A549 (cell line): Measurements from ENCODE around the gene CACNA1E. TPM values are rescaled to one million over a fixed set of nuclear protein-coding genes. Genes with fewer than 3 reads are reported as not detected.
A peak's percentile ranks its signal among the peaks of the same experiment; 100 is the strongest.

Experiments used
- ATAC-seq, 2 experiments: fragments of 200-7000 bp in 1 of 2; fragments of >200 bp in 1 of 2; cut with Nextera tagmentation in 1 of 2; cut with Tn5 transposase in 1 of 2; 3 replicates each; pipeline versions ENCODE4 v1.8.0 to v1.9.1; 2018 to 2020; ENCODE audit warnings: mild to moderate bottlenecking in 1 of 2, moderate library complexity in 1 of 2
- CTCF ChIA-PET: fragments of 300-600 bp; sonication (Branson Sonifier 250); formaldehyde crosslinking; extraction: SDS; loops from one replicate; lab custom pipeline; 2021; ENCODE audit warnings: antibody characterized with exemption, inconsistent platforms; lab: Yijun Ruan, JAX
- POLR2A ChIA-PET: fragments of 350-600 bp; formaldehyde crosslinking; extraction: SDS; loops from one replicate; lab custom pipeline; 2021; ENCODE audit warnings: antibody characterized with exemption, inconsistent platforms; lab: Yijun Ruan, JAX
- DNase-seq, 2 experiments: peaks; one replicate each; pipeline versions ENCODE4 v3.0.0 to v3.0.0-alpha.2; 2011 to 2016; ENCODE audit warnings: low read depth in 1 of 2, low spot score in 1 of 2
- FAIRE-seq: peaks from 2 replicates; lab custom pipeline; 2011; peaks lifted over from hg19 to GRCh38; lab: Jason Lieb, UNC
- H3K27ac ChIP-seq, 2 experiments: fragments of >200 bp; sonication (Bioruptor Twin); formaldehyde crosslinking; 3 replicates each; pipeline ENCODE4 v1.5.1; 2016 to 2017
- H3K4me1 ChIP-seq: fragments of >200 bp; sonication (Bioruptor Twin); formaldehyde crosslinking; 3 replicates; pipeline ENCODE4 v1.6.1; 2016
- H3K4me2 ChIP-seq: fragments of >200 bp; sonication (Bioruptor Twin); formaldehyde crosslinking; 3 replicates; pipeline ENCODE4 v1.6.1; 2016
- H3K4me3 ChIP-seq: fragments of >200 bp; sonication (Bioruptor Twin); formaldehyde crosslinking; 3 replicates; pipeline ENCODE4 v1.5.1; 2016
- H3K9me3 ChIP-seq: fragments of >200 bp; sonication (Bioruptor Twin); formaldehyde crosslinking; 3 replicates; pipeline ENCODE4 v1.6.1; 2016
- BHLHE40 ChIP-seq: IDR thresholded peaks from 2 replicates; pipeline ENCODE4 v1.6.1; 2012; ENCODE audit warnings: low read depth, low read length, inconsistent platforms
- CBX8 ChIP-seq: fragments of 200-600 bp; sonication (generic); IDR thresholded peaks from 2 replicates; pipeline ENCODE4 v1.6.1; 2016
- CHD2 ChIP-seq: fragments of 150-350 bp; IDR thresholded peaks from 2 replicates; pipeline ENCODE4 v1.6.1; 2014; ENCODE audit warnings: low read length; ENCODE audit not compliant: partially characterized antibody
- CHD4 ChIP-seq: fragments of 200-600 bp; sonication (generic); IDR thresholded peaks from 2 replicates; pipeline ENCODE4 v1.6.1; 2016; ENCODE audit warnings: antibody characterized with exemption, mild to moderate bottlenecking, borderline replicate concordance
- EHF ChIP-seq: fragments of 250-450 bp; sonication (Bioruptor Pico); IDR thresholded peaks from 2 replicates; pipeline ENCODE4 v1.5.0; 2020; ENCODE audit warnings: mild to moderate bottlenecking
- EHMT2 ChIP-seq: fragments of 200-600 bp; sonication (generic); IDR thresholded peaks from 2 replicates; pipeline ENCODE4 v1.6.1; 2016; ENCODE audit warnings: antibody characterized with exemption, low read depth, mild to moderate bottlenecking, moderate library complexity
- EP300 ChIP-seq, 2 experiments: fragments of >200 bp; sonication (Bioruptor Twin); formaldehyde crosslinking; IDR thresholded peaks; 2 replicates in 1 of 2; 3 replicates in 1 of 2; pipeline ENCODE4 v1.6.1; 2016 to 2017
- ESRRA ChIP-seq: fragments of 150-350 bp; IDR thresholded peaks from 2 replicates; pipeline ENCODE4 v1.6.1; 2014; ENCODE audit warnings: mild to moderate bottlenecking, low read length, borderline replicate concordance
- FOSL2 ChIP-seq, 2 experiments: fragments of 450-650 bp in 1 of 2; fragments of >200 bp in 1 of 2; sonication (Bioruptor Twin) in 1 of 2; formaldehyde crosslinking; IDR thresholded peaks; 2 replicates each; pipeline versions ENCODE4 v1.5.0 to v1.6.1; 2016 to 2020; ENCODE audit warnings: mild to moderate bottlenecking in 1 of 2, moderate library complexity in 1 of 2
- HDAC2 ChIP-seq: fragments of 200-600 bp; sonication (generic); IDR thresholded peaks from 2 replicates; pipeline ENCODE4 v1.6.1; 2016
- JUNB ChIP-seq: fragments of >200 bp; sonication (Bioruptor Twin); formaldehyde crosslinking; IDR thresholded peaks from 2 replicates; pipeline ENCODE4 v1.6.1; 2016
- KDM1A ChIP-seq: fragments of 200-600 bp; sonication (generic); IDR thresholded peaks from 2 replicates; pipeline ENCODE4 v1.6.1; 2016; ENCODE audit warnings: low read depth, mild to moderate bottlenecking
- MYC ChIP-seq: IDR thresholded peaks from 2 replicates; pipeline ENCODE4 v1.6.1; 2012; ENCODE audit warnings: mild to moderate bottlenecking, inconsistent platforms, low read length, improper control_type of control experiment, borderline replicate concordance
- NFE2L2 ChIP-seq: fragments of 150-350 bp; conservative IDR thresholded peaks from 2 replicates; pipeline ENCODE4 v1.6.1; 2014; ENCODE audit warnings: low read length
- NPAS2 ChIP-seq: fragments of 250-450 bp; sonication (Bioruptor Pico); IDR thresholded peaks from 2 replicates; pipeline ENCODE4 v1.8.0; 2022; ENCODE audit warnings: mild to moderate bottlenecking, moderate library complexity, borderline replicate concordance
- POLR2AphosphoS2 ChIP-seq: conservative IDR thresholded peaks from 2 replicates; pipeline ENCODE4 v1.6.1; 2012; ENCODE audit warnings: low read length, improper control_type of control experiment, inconsistent platforms
- RAD21 ChIP-seq, 2 experiments: fragments of >200 bp in 1 of 2; sonication (Bioruptor Twin) in 1 of 2; formaldehyde crosslinking in 1 of 2; IDR thresholded peaks in 1 of 2; conservative IDR thresholded peaks in 1 of 2; 2 replicates in 1 of 2; 3 replicates in 1 of 2; pipeline ENCODE4 v1.6.1; 2012 to 2018; ENCODE audit warnings: inconsistent platforms in 1 of 2
- RCOR1 ChIP-seq: fragments of 150-350 bp; IDR thresholded peaks from 2 replicates; pipeline ENCODE4 v1.6.1; 2014; ENCODE audit warnings: antibody characterized with exemption, low read length, low read depth
- RFX5 ChIP-seq: fragments of 450-650 bp; IDR thresholded peaks from 2 replicates; pipeline ENCODE4 v1.7.1; 2014; ENCODE audit warnings: antibody characterized with exemption, mild to moderate bottlenecking, moderate library complexity
- SREBF2 ChIP-seq: fragments of 450-650 bp; IDR thresholded peaks from 2 replicates; pipeline ENCODE4 v1.6.1; 2014; ENCODE audit warnings: mild to moderate bottlenecking, moderate library complexity
- ZC3H11A ChIP-seq: fragments of 450-650 bp; IDR thresholded peaks from 2 replicates; pipeline ENCODE4 v1.6.1; 2014; ENCODE audit warnings: antibody characterized with exemption, mild to moderate bottlenecking
- ZFP36 ChIP-seq: fragments of 450-650 bp; IDR thresholded peaks from 2 replicates; pipeline ENCODE4 v1.6.1; 2014; ENCODE audit warnings: borderline replicate concordance; ENCODE audit not compliant: partially characterized antibody
- ZNF302 ChIP-seq: fragments of 250-450 bp; sonication (Bioruptor Pico); IDR thresholded peaks from 2 replicates; pipeline ENCODE4 v1.9.0; 2021; ENCODE audit warnings: inconsistent platforms, mild to moderate bottlenecking, moderate library complexity
- ZSCAN20 ChIP-seq: fragments of 250-450 bp; sonication (Bioruptor Pico); IDR thresholded peaks from 2 replicates; pipeline ENCODE4 v1.8.0; 2022; ENCODE audit warnings: mild to moderate bottlenecking, moderate library complexity
- WGBS: methylation state at CpG from one replicate; pipeline ENCODE4 v1.1.6; 2017; ENCODE audit errors: missing lambda C conversion rate; 5-methylcytosine and 5-hydroxymethylcytosine counted together
- polyA plus RNA-seq, 4 experiments: library from polyadenylated mRNA; depleted of rRNA in 3 of 4; stranded (reverse); fragments of >200 nt; fragmentation: RNase III in 1 of 4; extraction: RNeasy Plus Mini Kit Qiagen cat#74134 plus additional on column Dnase treatment in 1 of 4; gene quantifications; 2 replicates in 3 of 4; 3 replicates in 1 of 4; pipeline ENCODE4 v1.2.3, GENCODE V29; 2011 to 2017
- TF ChIP-seq, protein P1 (sequence below): fragments of 250-450 bp; sonication (Bioruptor Pico); IDR thresholded peaks from 2 replicates; pipeline ENCODE4 v1.5.0; 2020; ENCODE audit warnings: low read depth, mild to moderate bottlenecking, moderate library complexity
- TF ChIP-seq, protein P2 (sequence below): IDR thresholded peaks from 2 replicates; pipeline ENCODE4 v1.6.1; 2012
- TF ChIP-seq, protein P3 (sequence below): IDR thresholded peaks from 2 replicates; pipeline ENCODE4 v1.6.1; 2012; ENCODE audit warnings: low read depth, borderline replicate concordance
- TF ChIP-seq, protein P4 (sequence below): IDR thresholded peaks from 2 replicates; pipeline ENCODE4 v1.6.1; 2012

Gene CACNA1E
- polyA plus RNA-seq, 2 of the 4 experiments (the other 2 are of a cell fraction), result 0.01 TPM; not detected in 1

DNA sequence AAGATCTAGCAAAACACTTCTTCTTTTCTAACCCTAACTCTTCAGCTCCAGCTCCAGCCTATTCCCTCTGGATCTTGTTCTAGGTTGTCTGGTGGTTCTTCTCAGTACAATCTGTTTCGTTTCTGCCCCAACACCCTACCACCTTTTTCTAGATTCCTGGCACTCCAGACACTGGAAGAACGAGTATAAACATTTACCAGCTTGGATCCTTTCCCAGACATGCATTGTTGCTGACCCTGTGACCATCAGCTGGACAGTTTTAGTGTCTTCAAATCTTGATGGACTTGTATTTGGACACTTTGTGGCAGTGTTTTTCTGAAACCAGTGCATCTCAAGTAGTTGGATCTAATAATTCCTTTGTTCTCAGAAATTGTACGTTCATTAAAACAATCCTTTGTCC is 30.6 kb upstream of the CACNA1E start (continued):
- TF ChIP-seq, protein P1, sequence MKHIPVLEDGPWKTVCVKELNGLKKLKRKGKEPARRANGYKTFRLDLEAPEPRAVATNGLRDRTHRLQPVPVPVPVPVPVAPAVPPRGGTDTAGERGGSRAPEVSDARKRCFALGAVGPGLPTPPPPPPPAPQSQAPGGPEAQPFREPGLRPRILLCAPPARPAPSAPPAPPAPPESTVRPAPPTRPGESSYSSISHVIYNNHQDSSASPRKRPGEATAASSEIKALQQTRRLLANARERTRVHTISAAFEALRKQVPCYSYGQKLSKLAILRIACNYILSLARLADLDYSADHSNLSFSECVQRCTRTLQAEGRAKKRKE (CRISPR knock-in tag), result no peak
- no peak for TF ChIP-seq ZNF302 (CRISPR knock-in tag)
- TF ChIP-seq RCOR1, result no peak
- TF ChIP-seq CHD2, result no peak
- TF ChIP-seq, protein P2, sequence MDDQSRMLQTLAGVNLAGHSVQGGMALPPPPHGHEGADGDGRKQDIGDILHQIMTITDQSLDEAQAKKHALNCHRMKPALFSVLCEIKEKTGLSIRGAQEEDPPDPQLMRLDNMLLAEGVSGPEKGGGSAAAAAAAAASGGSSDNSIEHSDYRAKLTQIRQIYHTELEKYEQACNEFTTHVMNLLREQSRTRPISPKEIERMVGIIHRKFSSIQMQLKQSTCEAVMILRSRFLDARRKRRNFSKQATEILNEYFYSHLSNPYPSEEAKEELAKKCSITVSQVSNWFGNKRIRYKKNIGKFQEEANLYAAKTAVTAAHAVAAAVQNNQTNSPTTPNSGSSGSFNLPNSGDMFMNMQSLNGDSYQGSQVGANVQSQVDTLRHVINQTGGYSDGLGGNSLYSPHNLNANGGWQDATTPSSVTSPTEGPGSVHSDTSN, result no peak
- TF ChIP-seq ZFP36, result no peak
- no peak for TF ChIP-seq FOSL2 (IDR thresholded peaks at IDR 0.05)
- TF ChIP-seq FOSL2 (CRISPR knock-in tag; IDR thresholded peaks at IDR 0.05), result no peak
- no peak for TF ChIP-seq MYC
- TF ChIP-seq ESRRA, result no peak

DNA sequence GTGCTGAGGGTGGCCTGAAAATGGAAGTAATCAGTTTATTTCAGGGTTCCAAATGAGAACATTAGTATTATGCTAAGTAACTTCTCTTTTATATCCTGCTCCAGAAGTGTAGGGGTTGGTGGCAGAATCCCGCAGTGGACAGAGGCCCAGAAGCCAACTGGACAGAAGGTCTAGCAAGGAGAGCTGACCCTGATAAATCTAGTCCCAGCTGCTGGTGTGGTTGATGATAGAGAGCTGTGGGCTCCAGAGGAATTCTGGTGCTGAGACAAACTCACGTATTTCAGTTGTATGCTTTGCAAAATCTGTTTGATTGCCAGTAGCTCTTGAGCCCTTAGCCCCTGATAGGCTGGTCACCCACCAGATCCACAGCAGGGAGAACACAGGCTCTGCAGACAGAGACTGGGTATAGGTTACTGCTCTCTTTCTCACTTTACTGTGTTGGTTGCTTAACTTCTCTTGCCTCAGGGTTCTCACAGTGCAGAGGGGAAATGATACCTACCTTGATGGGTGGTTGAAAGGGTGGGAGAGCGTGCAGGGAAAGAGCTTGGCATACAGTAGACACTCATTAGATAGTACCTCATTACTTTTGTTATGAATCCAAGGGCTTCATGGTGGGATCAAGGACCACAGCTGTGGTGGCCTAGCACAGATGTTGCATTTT is 29.6 kb upstream of the CACNA1E start:
- Histone ChIP-seq H3K4me3 (no peak overlapping the region), H3K4me2 (no peak overlapping the region), H3K4me1 (peaks cover 21% of the 10 kb centered on the region; the same call in 2 of the 3 replicates), H3K27ac (0 out of 6 replicates have a peak overlapping the region, but pooled peaks of 1 of the 2 experiments have one; percentile 0), H3K9me3 (0 out of 3 replicates have a peak, but pooled peaks cover 7% of the 10 kb centered on the region)
- POLR2A ChIA-PET, result no interaction called here
- FAIRE-seq, result no peak
- no peak for ATAC-seq
- DNase-seq, result no peak
- WGBS, result 58% methylated on average over 3 of the region's 3 CpGs
- CTCF ChIA-PET, result no interaction called here
- TF ChIP-seq, protein P3, sequence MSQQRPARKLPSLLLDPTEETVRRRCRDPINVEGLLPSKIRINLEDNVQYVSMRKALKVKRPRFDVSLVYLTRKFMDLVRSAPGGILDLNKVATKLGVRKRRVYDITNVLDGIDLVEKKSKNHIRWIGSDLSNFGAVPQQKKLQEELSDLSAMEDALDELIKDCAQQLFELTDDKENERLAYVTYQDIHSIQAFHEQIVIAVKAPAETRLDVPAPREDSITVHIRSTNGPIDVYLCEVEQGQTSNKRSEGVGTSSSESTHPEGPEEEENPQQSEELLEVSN, result no peak
- no peak for TF ChIP-seq NPAS2 (CRISPR knock-in tag)
- no peak for TF ChIP-seq ZC3H11A
- no peak for TF ChIP-seq POLR2AphosphoS2
- TF ChIP-seq RCOR1, result no peak
- TF ChIP-seq HDAC2, result no peak
- no peak for TF ChIP-seq JUNB
- no peak for TF ChIP-seq CBX8
- no peak for TF ChIP-seq RAD21 (conservative IDR thresholded peaks at IDR 0.05 in 1 of 2, IDR thresholded peaks at IDR 0.05 in 1 of 2)
- TF ChIP-seq EHF (CRISPR knock-in tag), result no peak
- no peak for TF ChIP-seq ZSCAN20 (CRISPR knock-in tag)
- no peak for TF ChIP-seq RFX5
- TF ChIP-seq EP300 (IDR thresholded peaks at IDR 0.05), result no peak
- TF ChIP-seq CHD2, result no peak
- TF ChIP-seq SREBF2, result no peak
- TF ChIP-seq BHLHE40, result no peak
- TF ChIP-seq, all 56 proteins: peak for 0

DNA sequence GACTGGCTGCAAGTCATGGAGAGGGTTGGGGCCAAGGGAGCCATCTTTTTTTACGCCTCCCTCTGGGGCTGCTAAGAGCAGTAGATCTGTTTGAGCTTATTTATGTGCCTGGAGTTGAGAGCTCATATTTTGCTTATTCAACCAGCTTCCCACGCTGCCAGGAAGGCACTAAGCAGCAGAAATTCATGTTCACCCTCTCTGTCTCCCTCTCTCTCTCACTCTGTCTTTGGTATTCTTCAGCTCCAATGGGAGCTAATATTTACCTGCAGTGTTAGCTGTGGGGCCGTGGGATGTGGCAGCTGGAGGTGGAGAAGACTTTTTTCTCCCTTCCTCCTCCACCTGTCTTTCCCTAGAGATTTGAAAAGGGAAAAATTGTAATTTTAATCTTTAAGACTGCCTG is 26.8 kb upstream of the CACNA1E start:
- ATAC-seq (no peak), DNase-seq (no peak), FAIRE-seq (no peak)
- Histone ChIP-seq H3K4me1 (peaks cover 17% of the 10 kb centered on the region; the same call in 2 of the 3 replicates), H3K9me3 (peaks cover 7% of the 10 kb centered on the region; the same call in 1 of the 3 replicates), H3K4me3 (no peak overlapping the region), H3K4me2 (no peak overlapping the region), H3K27ac (no peak overlapping the region)
- ChIA-PET CTCF (no interaction called here), POLR2A (no interaction called here)
- TF ChIP-seq EHMT2, result no peak
- TF ChIP-seq CHD4, result no peak
- TF ChIP-seq RFX5, result no peak
- TF ChIP-seq NFE2L2, result no peak
- TF ChIP-seq KDM1A, result no peak
- TF ChIP-seq, protein P4, sequence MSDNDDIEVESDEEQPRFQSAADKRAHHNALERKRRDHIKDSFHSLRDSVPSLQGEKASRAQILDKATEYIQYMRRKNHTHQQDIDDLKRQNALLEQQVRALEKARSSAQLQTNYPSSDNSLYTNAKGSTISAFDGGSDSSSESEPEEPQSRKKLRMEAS, result no peak
- 12% methylated on average over 3 of the region's 3 CpGs for WGBS
